OCI-LY7 (cell line): Measurements from ENCODE around the gene LRRC2. TPM values are rescaled to one million over a fixed set of nuclear protein-coding genes. Genes with fewer than 3 reads are reported as not detected.
A peak's percentile ranks its signal among the peaks of the same experiment; 100 is the strongest.
"Not testable (repeated sequence)": the region's sequence is repeated elsewhere in the genome, so short reads cannot be mapped to it uniquely, and the experiment has no call there.

Source experiments
- BruUV-seq: library from RNA; stranded (reverse); fragments of 400-500 nt; replicated peaks from 2 replicates; lab custom pipeline; 2021; lab: Mats Ljungman, UMichigan
- CTCF ChIA-PET: fragments of 300-600 bp; sonication (Branson Sonifier 250); formaldehyde crosslinking; loops from one replicate; lab custom pipeline; 2022; ENCODE audit warnings: antibody characterized with exemption; ENCODE audit not compliant: unreplicated experiment; lab: Charles Lee
- POLR2A ChIA-PET: fragments of 300-600 bp; sonication (Branson Sonifier 250); formaldehyde crosslinking; loops from one replicate; lab custom pipeline; 2022; ENCODE audit warnings: antibody characterized with exemption; lab: Charles Lee
- DNase-seq: peaks from one replicate; pipeline ENCODE4 v3.0.0-alpha.2; 2015; ENCODE audit warnings: low spot score
- H2AFZ ChIP-seq: fragments of 200-600 bp; sonication (generic), shearing (Covaris generic); 2 replicates; pipeline ENCODE4 v1.6.1; 2014; ENCODE audit warnings: mild to moderate bottlenecking, antibody characterized with exemption, low read length, moderate library complexity
- H3K27ac ChIP-seq: fragments of 200-600 bp; sonication (generic); 2 replicates; pipeline ENCODE4 v1.5.1; 2014; ENCODE audit warnings: mixed run types, low read depth, mild to moderate bottlenecking, moderate library complexity, low read length, inconsistent platforms; ENCODE audit not compliant: poor library complexity, severe bottlenecking
- H3K36me3 ChIP-seq: fragments of 200-600 bp; sonication (generic); 2 replicates; pipeline ENCODE4 v1.6.1; 2014; ENCODE audit warnings: mild to moderate bottlenecking, antibody characterized with exemption, low read length, moderate library complexity, mixed read lengths; ENCODE audit not compliant: insufficient read depth
- H3K4me1 ChIP-seq: fragments of 200-600 bp; sonication (generic); 2 replicates; pipeline ENCODE4 v1.5.1; 2014; ENCODE audit warnings: mild to moderate bottlenecking, low read length; ENCODE audit not compliant: insufficient read depth, poor library complexity, severe bottlenecking
- H3K4me2 ChIP-seq: fragments of 200-600 bp; sonication (generic); 2 replicates; pipeline ENCODE4 v1.6.1; 2014; ENCODE audit warnings: mild to moderate bottlenecking, low read length
- H3K4me3 ChIP-seq: fragments of 200-600 bp; sonication (generic); 2 replicates; pipeline ENCODE4 v1.5.1; 2014; ENCODE audit warnings: mild to moderate bottlenecking, low read depth, low read length; ENCODE audit not compliant: poor library complexity, severe bottlenecking
- H3K79me2 ChIP-seq: fragments of 200-600 bp; sonication (generic); 2 replicates; pipeline ENCODE4 v1.6.1; 2016; ENCODE audit warnings: low read depth, mild to moderate bottlenecking, low read length, moderate library complexity, mixed read lengths; ENCODE audit not compliant: insufficient read depth
- H3K9me2 ChIP-seq: fragments of 200-600 bp; sonication (generic); 2 replicates; pipeline ENCODE4 v1.6.1; 2016; ENCODE audit warnings: mild to moderate bottlenecking, low read length, mixed read lengths; ENCODE audit not compliant: insufficient read depth
- H3K9me3 ChIP-seq: fragments of 200-600 bp; sonication (generic); 2 replicates; pipeline ENCODE4 v1.6.1; 2014; ENCODE audit warnings: mild to moderate bottlenecking, mixed run types, low read length, mixed read lengths
- H4K20me1 ChIP-seq: fragments of 200-600 bp; sonication (generic); 2 replicates; pipeline ENCODE4 v1.6.1; 2014; ENCODE audit warnings: mild to moderate bottlenecking, antibody characterized with exemption, low read length, moderate library complexity, mixed read lengths; ENCODE audit not compliant: insufficient read depth
- CTCF ChIP-seq: fragments of 200-600 bp; sonication (generic); conservative IDR thresholded peaks from 2 replicates; pipeline ENCODE4 v1.5.1; 2014; ENCODE audit warnings: mild to moderate bottlenecking, antibody characterized with exemption, low read length, moderate library complexity, mixed read lengths
- EZH2phosphoT487 ChIP-seq: fragments of 200-600 bp; sonication (generic); IDR thresholded peaks from 2 replicates; pipeline ENCODE4 v1.6.1; 2018; ENCODE audit warnings: low read depth, borderline replicate concordance, mild to moderate bottlenecking, mixed run types, antibody characterized with exemption, low read length, moderate library complexity, mixed read lengths
- intact Hi-C: fragments of 100-400 bp; cut with micrococcal nuclease; formaldehyde crosslinking; loops from one replicate; pipeline ENCODE4 v1.10.0; 2022; ENCODE audit not compliant: unreplicated experiment
- total RNA-seq, 2 experiments: library from RNA; depleted of rRNA in 1 of 2; stranded (reverse); fragments of >200 nt in 1 of 2; shearing (Covaris generic) in 1 of 2; gene quantifications; 2 replicates each; pipeline ENCODE4 v1.2.3, GENCODE V29; 2014 to 2022

LRRC2 gene
- total RNA-seq, 2 experiments from 2014 or later = 1.9 to 2.0 TPM

GRCh38 chr3:46549989-46550388, 16.1 kb downstream of the LRRC2 start:
- DNase-seq = peak; percentile 81
- peaks cover 5% of the 10 kb centered on the region for H3K36me3 ChIP-seq
- H3K4me3 ChIP-seq = peak overlapping the region; percentile 35
- TSS peak; percentile 85 for BruUV-seq
- H2AFZ ChIP-seq = peak overlapping the region; percentile 13; the same call in 1 of the 2 replicates
- intact Hi-C loops = loop anchor here (1.0 to 5.0 kb wide), 3 partner anchors 11 to 453 kb away; no protein-coding TSS in a partner anchor
- peaks cover 90% of the 10 kb centered on the region for H3K4me1 ChIP-seq
- H3K4me2 ChIP-seq = peak overlapping the region; percentile 61
- no peaks in the 10 kb centered on the region for H3K9me2 ChIP-seq
- CTCF ChIA-PET = interaction anchor here (0.6 to 2.8 kb wide), 4 partner anchors 11 to 60 kb away, joined by 3 to 25 read pairs (median 8); no protein-coding TSS in a partner anchor
- H3K9me3 ChIP-seq = peaks cover 13% of the 10 kb centered on the region; the same call in 1 of the 2 replicates
- TF ChIP-seq EZH2phosphoT487 (no peak), CTCF (no peak)
- no peaks in the 10 kb centered on the region for H4K20me1 ChIP-seq
- H3K79me2 ChIP-seq = peaks cover 19% of the 10 kb centered on the region; the same call in 1 of the 2 replicates
- POLR2A ChIA-PET = interaction anchor here (0.7 to 6.6 kb wide), 7 partner anchors 10 to 61 kb away, joined by 3 to 149 read pairs (median 6); partner anchors contain the start of gene RTP3
- H3K27ac ChIP-seq = peak overlapping the region; percentile 98

- no peaks in the 10 kb centered on the region for H3K9me2 ChIP-seq
- no peaks in the 10 kb centered on the region; the same call in 1 of the 2 replicates for H3K36me3 ChIP-seq
- intact Hi-C loops = loop anchor here (1.0 to 5.0 kb wide), 3 partner anchors 10 to 452 kb away; no protein-coding TSS in a partner anchor
- peak overlapping the region; percentile 98 for H3K27ac ChIP-seq
- ChIA-PET CTCF (interaction anchor here (0.6 to 2.8 kb wide), 5 partner anchors 9 to 60 kb away, joined by 3 to 25 read pairs (median 4); no protein-coding TSS in a partner anchor), POLR2A (interaction anchor here (0.7 to 6.6 kb wide), 11 partner anchors 10 to 452 kb away, joined by 3 to 149 read pairs (median 6); partner anchors contain the start of gene RTP3)
- TF ChIP-seq EZH2phosphoT487 (no peak), CTCF (no peak)
- peak overlapping the region; percentile 61 for H3K4me2 ChIP-seq
- peaks cover 19% of the 10 kb centered on the region; the same call in 1 of the 2 replicates for H3K79me2 ChIP-seq
- peaks cover 95% of the 10 kb centered on the region for H3K4me1 ChIP-seq
- peaks cover 7% of the 10 kb centered on the region; the same call in 1 of the 2 replicates for H3K9me3 ChIP-seq
- BruUV-seq = no TSS peak
- H4K20me1 ChIP-seq = no peaks in the 10 kb centered on the region
- peak overlapping the region; percentile 35 for H3K4me3 ChIP-seq
- H2AFZ ChIP-seq = peak overlapping the region; percentile 13; the same call in 1 of the 2 replicates
- DNase-seq = peak; percentile 97
Observed at GRCh38 chr3:46549408-46549904, 16.6 kb downstream of the LRRC2 start.

- not testable (repeated sequence) for H3K36me3 ChIP-seq, BruUV-seq, H3K9me3 ChIP-seq, H4K20me1 ChIP-seq, H2AFZ ChIP-seq, H3K9me2 ChIP-seq, DNase-seq
- CTCF ChIA-PET = interaction anchor here (0.9 to 2.8 kb wide), 4 partner anchors 10 to 59 kb away, joined by 3 to 25 read pairs (median 8); no protein-coding TSS in a partner anchor
- H3K4me3 ChIP-seq = peak overlapping the region; percentile 35
- intact Hi-C loops = loop anchor here (1.0 to 5.0 kb wide), 3 partner anchors 9 to 451 kb away; no protein-coding TSS in a partner anchor
- POLR2A ChIA-PET = interaction anchor here (0.8 to 6.6 kb wide), 8 partner anchors 10 to 554 kb away, joined by 3 to 149 read pairs (median 4); partner anchors contain the start of gene RTP3
- H3K4me2 ChIP-seq = peak overlapping the region; percentile 61
- peak overlapping the region; percentile 98 for H3K27ac ChIP-seq
- H3K4me1 ChIP-seq = peaks cover 100% of the 10 kb centered on the region
- H3K79me2 ChIP-seq = peaks cover 19% of the 10 kb centered on the region; the same call in 1 of the 2 replicates
Observed at GRCh38 chr3:46548611-46549010, 17.5 kb downstream of the LRRC2 start.
